Liver (tissue), 3 donors: ENCODE measurements around the gene IL24.

Experiments
- ATF3 ChIP-seq: IDR thresholded peaks from 2 replicates; pipeline ENCODE4 v1.6.1; 2016; ENCODE audit warnings: antibody characterized with exemption
- CTCF ChIP-seq: fragments of 150-350 bp; IDR thresholded peaks from 2 replicates; pipeline ENCODE4 v1.5.1; 2017; ENCODE audit warnings: improper control_type of control experiment, low read depth, low read length; ENCODE audit not compliant: missing input control
- EGR1 ChIP-seq, 2 donors: IDR thresholded peaks; 2 replicates each; pipeline ENCODE4 v1.6.1; 2016 to 2018; ENCODE audit warnings: antibody characterized with exemption in 2 of 2, low read depth in 2 of 2
- FOXA1 ChIP-seq: IDR thresholded peaks from 2 replicates; pipeline ENCODE4 v1.6.1; 2016; ENCODE audit warnings: antibody characterized with exemption
- GABPA ChIP-seq, 2 donors: IDR thresholded peaks in 1 of 2; conservative IDR thresholded peaks in 1 of 2; 2 replicates each; pipeline ENCODE4 v1.6.1; 2016; ENCODE audit warnings: antibody characterized with exemption in 2 of 2, mild to moderate bottlenecking in 1 of 2, moderate library complexity in 1 of 2
- HNF4A ChIP-seq, 2 donors: conservative IDR thresholded peaks; 2 replicates each; pipeline ENCODE4 v1.6.1; 2016; ENCODE audit warnings: antibody characterized with exemption in 2 of 2, mild to moderate bottlenecking in 2 of 2
- JUND ChIP-seq, 2 donors: IDR thresholded peaks; 2 replicates each; pipeline ENCODE4 v1.6.1; 2016; ENCODE audit warnings: antibody characterized with exemption in 2 of 2
- MAX ChIP-seq: IDR thresholded peaks from 2 replicates; pipeline ENCODE4 v1.6.1; 2016; ENCODE audit warnings: antibody characterized with exemption
- RAD21 ChIP-seq, 2 donors: IDR thresholded peaks; 2 replicates each; pipeline ENCODE4 v1.6.1; 2016; ENCODE audit warnings: antibody characterized with exemption in 2 of 2, mild to moderate bottlenecking in 2 of 2
- REST ChIP-seq: IDR thresholded peaks from 2 replicates; pipeline ENCODE4 v1.6.1; 2016; ENCODE audit warnings: antibody characterized with exemption, mild to moderate bottlenecking
- RXRA ChIP-seq, 2 donors: IDR thresholded peaks; 2 replicates each; pipeline ENCODE4 v1.6.1; 2017 to 2018; ENCODE audit warnings: antibody characterized with exemption in 2 of 2, mild to moderate bottlenecking in 1 of 2
- SP1 ChIP-seq: IDR thresholded peaks from 2 replicates; pipeline ENCODE4 v1.6.1; 2018; ENCODE audit warnings: antibody characterized with exemption, mild to moderate bottlenecking
- TAF1 ChIP-seq: conservative IDR thresholded peaks from 2 replicates; pipeline ENCODE4 v1.6.1; 2016; ENCODE audit warnings: antibody characterized with exemption, mild to moderate bottlenecking
- ZBTB33 ChIP-seq: IDR thresholded peaks from 2 replicates; pipeline ENCODE4 v1.6.1; 2016; ENCODE audit warnings: antibody characterized with exemption
- donor health status: healthy.
- donor health status: healthy.

GRCh38 chr1:206882555-206882954, 14.7 kb upstream of the IL24 start:
- TF ChIP-seq JUND (IDR thresholded peaks at IDR 0.05) (no peak), CTCF (no peak), GABPA (IDR thresholded peaks at IDR 0.05 in 1 of 2, conservative IDR thresholded peaks at IDR 0.05 in 1 of 2) (no peak), RAD21 (IDR thresholded peaks at IDR 0.05) (no peak), TAF1 (no peak), REST (no peak), SP1 (no peak), FOXA1 (no peak), HNF4A (conservative IDR thresholded peaks at IDR 0.05) (no peak), ZBTB33 (no peak), RXRA (IDR thresholded peaks at IDR 0.05) (no peak), ATF3 (no peak), MAX (no peak), EGR1 (IDR thresholded peaks at IDR 0.05; ENCODE audit: low read depth in 2 of 2) (no peak)
